ENCODE data around the gene POLR2I.

- TF ChIP-seq POLR2A (IDR thresholded peaks at IDR 0.05; ENCODE audit: low read length) (no peak), GATA1 (IDR thresholded peaks at IDR 0.05; ENCODE audit: low read depth, low read length) (no peak)
These were observed 15.4 kb downstream of the POLR2I start for GRCh38 chr19:36099166-36099785.
